HG03097 (cell line): ENCODE data around the gene TFCP2L1.

Source experiments
- ATAC-seq: cut with Tn5 transposase; IDR thresholded peaks from one replicate; pipeline ENCODE4 v1.9.1; 2021; ENCODE audit not compliant: unreplicated experiment, low FRiP score

The TFCP2L1 gene

DNA sequence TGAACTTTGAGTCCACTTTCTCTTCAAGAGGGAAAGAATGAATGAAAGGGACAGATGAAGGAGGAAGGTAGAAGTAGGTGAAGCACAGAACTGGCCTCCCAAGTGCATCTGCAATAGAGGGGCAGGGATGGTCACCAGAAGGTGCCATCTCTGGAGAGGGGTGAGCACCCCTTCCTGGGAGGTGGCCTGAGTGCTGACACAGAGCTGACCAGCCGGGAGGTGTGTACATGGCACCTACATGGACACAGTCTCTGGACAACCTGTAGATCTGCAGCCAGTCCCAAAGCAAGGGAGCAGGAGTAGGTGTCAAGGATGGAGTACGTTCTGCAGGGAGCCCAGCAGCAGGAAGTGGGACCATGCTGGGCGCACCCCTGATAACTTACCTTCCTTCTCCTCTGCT is 83.2 kb downstream of the TFCP2L1 start:
- no peak for ATAC-seq

DNA sequence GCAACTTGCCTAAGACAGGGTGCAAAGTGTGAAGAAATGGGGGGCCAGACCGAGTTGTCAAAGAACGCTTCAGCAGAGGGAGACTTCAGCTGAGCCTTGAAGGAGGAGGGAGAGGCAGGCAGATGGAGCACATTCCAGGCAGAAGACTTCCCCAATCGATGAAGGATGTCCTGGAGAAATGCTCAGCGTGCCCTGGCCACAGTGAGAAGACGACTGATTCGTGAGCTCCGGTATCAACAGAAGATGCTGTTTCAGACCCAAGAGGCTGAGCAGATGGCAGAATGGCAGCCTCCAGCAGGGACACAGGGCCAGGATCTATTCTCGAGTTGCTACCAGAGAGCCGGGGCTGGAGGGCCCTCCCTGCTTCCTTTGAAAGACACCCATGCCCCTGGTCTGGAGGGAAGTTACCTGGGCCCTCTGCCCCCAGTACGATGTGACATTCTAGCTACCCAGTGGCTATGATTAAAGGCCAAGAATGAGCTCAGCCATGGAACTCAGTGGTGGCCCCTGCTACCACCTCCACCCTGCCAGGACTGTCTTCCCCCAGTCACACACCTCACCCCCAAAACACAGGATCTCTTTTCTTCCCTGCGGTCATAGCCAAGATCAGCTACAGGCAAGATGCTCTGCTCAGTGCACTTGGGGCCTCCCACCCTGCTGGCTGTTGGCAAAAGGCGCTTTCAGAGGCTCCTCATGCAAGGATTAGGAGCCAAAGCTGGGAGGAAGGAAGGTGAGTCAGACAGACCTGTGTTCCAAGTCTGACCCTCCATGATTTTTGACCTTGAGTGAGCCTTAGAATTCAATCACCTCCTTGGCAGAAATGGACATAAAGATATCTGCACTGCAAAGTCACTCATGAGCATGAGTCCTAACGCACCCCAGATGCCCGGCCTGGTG is 84.3 kb downstream of the TFCP2L1 start:
- no peak for ATAC-seq

DNA sequence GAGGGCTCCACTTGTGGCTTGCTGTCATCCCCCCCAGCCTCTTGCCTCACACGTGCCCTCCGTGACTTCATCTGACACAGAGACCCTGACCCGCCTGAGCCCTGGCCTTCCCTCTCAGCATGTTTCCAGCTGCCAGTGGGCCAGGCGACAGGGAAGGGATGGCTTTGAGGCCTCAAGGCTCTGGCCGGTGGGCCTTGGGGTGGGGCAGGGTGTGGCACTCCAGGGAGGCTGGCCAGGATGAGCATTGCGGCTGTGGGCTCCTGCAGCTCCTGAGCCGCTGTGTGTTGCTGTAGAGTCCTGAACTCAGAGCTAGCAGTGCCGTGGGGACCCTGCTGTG is 85.0 kb downstream of the TFCP2L1 start:
- no peak for ATAC-seq

- ATAC-seq = no peak
These were observed 85.6 kb downstream of the TFCP2L1 start for GRCh38 chr2:121199281-121200010.

- no peak for ATAC-seq
These were observed 87.5 kb downstream of the TFCP2L1 start for GRCh38 chr2:121197369-121198091.

GRCh38 chr2:121196849-121197155 is 88.2 kb downstream of the TFCP2L1 start:
- no peak for ATAC-seq

DNA sequence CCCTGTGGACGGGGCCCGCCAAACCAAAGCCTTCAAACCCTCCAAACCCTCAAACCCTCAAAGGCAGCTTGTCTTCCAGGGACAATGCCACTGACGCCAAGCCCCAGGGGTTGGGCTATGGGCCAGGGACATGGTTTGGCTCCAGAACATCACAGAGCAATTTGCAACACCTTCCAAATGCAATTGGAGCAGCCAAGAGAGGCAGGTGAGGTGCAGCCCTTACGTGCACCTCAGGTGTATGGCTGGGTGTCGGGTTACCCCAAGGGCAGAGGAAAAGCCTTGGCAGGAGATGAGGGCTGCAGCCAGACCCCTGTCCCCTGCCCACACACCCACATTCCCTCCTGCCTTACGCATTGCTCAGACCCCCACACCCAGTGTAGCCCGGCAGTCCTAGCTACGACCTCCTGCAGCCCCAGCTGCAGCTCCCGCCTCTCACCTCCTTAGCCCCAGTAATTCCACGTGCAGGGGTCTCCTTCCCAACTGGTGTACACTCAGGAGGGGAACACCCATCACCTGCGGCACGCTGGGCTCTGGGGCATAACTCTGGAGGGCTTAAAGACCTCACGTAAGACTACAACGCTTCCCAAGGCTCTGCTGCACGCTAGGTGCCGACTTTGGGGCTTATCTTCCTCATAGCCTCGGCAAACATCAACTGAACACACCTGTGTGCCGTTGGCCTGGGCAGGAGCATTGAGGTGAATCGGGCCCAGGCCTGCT is 88.7 kb downstream of the TFCP2L1 start:
- no peak for ATAC-seq

- ATAC-seq = no peak
These were observed 90.0 kb downstream of the TFCP2L1 start for GRCh38 chr2:121195036-121195435.

DNA sequence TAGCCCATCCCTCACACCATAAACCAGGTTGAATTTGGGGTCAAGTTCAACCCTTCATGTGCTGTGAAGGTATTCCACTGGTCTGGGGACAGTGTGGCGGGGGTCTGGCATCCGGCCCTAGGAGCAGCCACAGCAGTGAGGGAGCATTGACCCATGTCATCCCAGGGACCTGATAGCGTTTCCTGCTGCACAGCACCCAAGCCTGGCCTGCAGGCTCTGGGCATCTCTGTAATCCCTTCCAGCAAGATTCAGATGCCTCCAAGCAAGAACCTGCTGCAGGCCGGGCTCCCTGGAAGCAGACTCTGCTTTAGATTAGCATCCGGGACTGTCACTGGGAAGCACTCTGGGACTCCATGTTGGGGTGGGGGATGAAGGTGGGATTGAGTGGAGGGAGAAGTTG is 90.4 kb downstream of the TFCP2L1 start:
- no peak for ATAC-seq

DNA sequence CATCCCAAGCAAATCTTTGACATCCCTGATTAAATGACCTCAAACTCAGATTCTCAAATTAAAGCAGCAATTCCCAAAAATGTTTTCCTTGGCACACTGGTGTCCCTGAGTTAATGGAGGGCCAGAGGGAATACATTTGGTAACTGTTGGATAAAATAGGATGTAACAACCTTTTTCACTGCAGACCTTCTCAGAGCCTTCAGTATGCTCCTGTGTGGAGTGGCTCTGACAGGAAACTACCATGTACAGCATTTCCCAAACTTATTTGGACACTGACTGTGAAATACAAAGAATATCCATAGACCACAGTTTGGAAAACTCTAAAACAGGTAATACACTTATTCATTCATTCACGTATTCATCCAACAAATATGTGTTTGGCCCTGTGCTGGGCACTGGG is 91.8 kb downstream of the TFCP2L1 start:
- ATAC-seq = no peak

- ATAC-seq = no peak
These were observed 92.4 kb downstream of the TFCP2L1 start for GRCh38 chr2:121192576-121192975.

GRCh38 chr2:121191191-121192170 is 93.5 kb downstream of the TFCP2L1 start:
- ATAC-seq = no peak

DNA sequence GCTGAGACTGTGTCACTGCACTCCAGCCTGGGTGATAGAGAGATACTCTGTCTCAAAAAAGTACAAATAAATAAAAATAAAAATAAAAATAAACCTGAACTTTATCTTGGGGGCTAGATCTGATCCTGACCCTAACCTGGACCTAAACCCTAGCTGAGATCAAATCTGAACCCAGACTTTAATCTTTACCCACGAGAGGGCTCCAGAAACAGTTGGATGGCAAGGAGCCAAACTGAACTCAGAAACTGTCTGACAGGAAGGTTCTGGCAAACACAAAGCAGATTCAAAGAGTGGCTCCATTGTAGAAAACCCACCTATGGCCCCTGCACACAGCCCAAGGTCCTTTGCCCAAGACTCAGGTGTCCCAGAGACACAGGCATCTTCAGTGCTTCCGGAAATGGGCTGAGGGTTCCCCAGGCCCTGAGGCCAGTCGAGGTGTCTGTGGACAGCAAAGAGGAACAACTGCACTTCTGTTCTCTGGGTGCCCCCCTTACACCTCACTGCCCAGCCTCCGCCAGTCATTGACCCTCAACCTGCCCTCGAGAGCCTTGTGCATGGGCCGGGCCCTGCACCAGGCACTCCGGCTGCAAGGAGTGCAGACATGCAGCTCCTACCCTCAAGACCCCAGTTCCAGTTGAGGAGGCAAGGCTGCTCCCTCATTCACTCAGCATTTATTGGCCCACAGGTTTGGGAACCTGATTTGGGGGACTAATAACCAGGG is 95.2 kb downstream of the TFCP2L1 start:
- ATAC-seq = no peak

DNA sequence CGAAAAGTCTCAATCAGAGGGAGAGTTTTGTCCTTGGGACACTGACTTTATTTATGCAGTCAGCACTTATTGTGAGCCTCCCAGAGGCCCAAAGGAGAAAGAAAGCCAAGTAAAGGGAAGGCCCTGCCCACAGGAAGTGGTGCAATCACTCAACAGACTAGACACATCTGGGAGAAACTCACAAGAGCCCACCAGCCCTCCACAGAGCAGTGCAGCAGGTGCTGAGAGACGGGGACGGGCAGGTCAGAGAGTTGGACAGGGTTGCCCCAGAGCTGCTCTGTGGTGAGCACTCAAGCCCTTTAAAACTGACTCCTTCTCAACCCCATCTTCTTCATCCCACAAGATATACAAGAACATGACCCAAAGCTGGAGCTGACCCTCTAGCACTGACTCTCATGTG is 96.0 kb downstream of the TFCP2L1 start:
- ATAC-seq = no peak

- no peak for ATAC-seq
These were observed 97.0 kb downstream of the TFCP2L1 start for GRCh38 chr2:121187982-121188411.

DNA sequence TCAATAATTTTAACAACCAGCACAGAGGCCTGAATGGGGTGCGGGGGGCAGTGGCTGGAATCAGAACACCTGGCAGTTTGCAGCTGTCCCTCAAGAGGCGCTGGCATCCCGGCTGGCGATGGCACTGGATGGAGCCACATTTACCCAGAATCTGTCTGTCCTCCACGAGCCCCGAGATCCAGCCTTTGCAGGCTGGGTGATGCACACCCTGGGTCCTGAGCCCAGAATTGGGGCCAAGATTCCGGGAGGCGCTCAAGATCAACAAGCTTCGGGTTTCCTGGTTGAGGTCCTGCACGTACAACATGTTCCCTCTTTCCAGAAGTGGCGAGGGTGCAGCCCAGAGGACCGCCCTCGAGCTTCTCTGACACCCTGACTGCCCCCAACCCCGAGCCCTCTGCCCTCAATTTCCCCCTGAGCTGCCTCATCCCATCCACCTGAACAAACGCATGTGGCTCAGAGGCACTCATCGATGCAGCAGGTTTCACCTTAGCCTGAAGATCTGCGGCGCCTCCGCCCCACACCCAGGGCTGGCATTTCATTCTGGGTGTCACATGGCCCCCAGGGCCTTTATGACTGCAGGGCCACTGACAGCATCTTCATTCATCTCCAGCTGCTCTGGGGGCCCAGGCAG is 97.5 kb downstream of the TFCP2L1 start:
- ATAC-seq = no peak

- ATAC-seq = no peak
These were observed 98.7 kb downstream of the TFCP2L1 start for GRCh38 chr2:121186261-121186660.

DNA sequence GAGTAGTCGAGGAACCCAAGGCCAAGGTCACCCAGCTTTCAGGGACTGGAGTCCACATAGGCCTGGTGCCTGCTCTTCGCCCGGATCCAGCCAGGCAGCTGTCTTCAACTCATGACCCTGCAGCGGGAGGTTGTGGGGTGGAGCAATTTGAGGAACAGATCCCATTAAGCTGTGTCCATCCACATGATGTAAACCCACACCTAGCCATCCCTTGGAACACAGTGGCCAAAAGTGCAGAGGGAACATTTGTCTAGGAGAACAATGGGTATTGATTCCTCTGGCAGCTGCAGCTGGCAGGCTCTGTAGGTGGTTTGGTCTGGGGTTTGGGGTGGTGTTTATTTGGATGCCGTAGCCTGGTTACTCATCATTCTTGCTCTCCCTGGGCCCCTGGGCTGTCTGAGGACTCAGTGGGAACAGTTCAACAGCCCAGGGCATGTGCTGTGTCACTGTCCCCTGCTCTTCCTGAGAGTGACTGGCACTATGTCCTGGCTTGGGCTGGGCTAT is 99.4 kb downstream of the TFCP2L1 start:
- ATAC-seq = no peak
